GM20431 (cell line): ENCODE results near the gene DCTN1.

Source experiments
- in situ Hi-C: fragments of 300-500 bp; cut with MseI, MboI; formaldehyde crosslinking; loops from one replicate; pipeline ENCODE4 v1.15.0; 2020; ENCODE audit warnings: low sequenced_read_pairs; ENCODE audit not compliant: unreplicated experiment

The DCTN1 gene

GRCh38 chr2:74374509-74375205 lies 5.5 kb downstream of the DCTN1 start:
- in situ Hi-C loops, result no loop called here

- in situ Hi-C loops, result no loop called here
Observed at GRCh38 chr2:74373985-74374384, 6.1 kb downstream of the DCTN1 start.

GRCh38 chr2:74373221-74373676 lies 6.9 kb downstream of the DCTN1 start:
- in situ Hi-C loops, result no loop called here

- in situ Hi-C loops, result no loop called here
Observed at GRCh38 chr2:74372674-74373073, 7.4 kb downstream of the DCTN1 start.

GRCh38 chr2:74371421-74371820 lies 8.7 kb downstream of the DCTN1 start:
- in situ Hi-C loops, result no loop called here

GRCh38 chr2:74369976-74370375 lies 10.1 kb downstream of the DCTN1 start:
- in situ Hi-C loops, result no loop called here

- in situ Hi-C loops, result no loop called here
Observed at GRCh38 chr2:74368499-74368898, 11.6 kb downstream of the DCTN1 start.

GRCh38 chr2:74367789-74368188 lies 12.3 kb downstream of the DCTN1 start:
- in situ Hi-C loops, result no loop called here

GRCh38 chr2:74366036-74366435 lies 14.1 kb downstream of the DCTN1 start:
- in situ Hi-C loops, result no loop called here

- in situ Hi-C loops, result no loop called here
Observed at GRCh38 chr2:74364533-74365505, 15.3 kb downstream of the DCTN1 start.

GRCh38 chr2:74361327-74361726 lies 18.8 kb downstream of the DCTN1 start:
- in situ Hi-C loops, result no loop called here

GRCh38 chr2:74357627-74358026 lies 22.5 kb downstream of the DCTN1 start:
- in situ Hi-C loops, result no loop called here

GRCh38 chr2:74349889-74350288 lies 30.2 kb downstream of the DCTN1 start:
- in situ Hi-C loops, result no loop called here

GRCh38 chr2:74347742-74348141 lies 32.4 kb downstream of the DCTN1 start:
- in situ Hi-C loops, result no loop called here

GRCh38 chr2:74347303-74347702 lies 32.8 kb downstream of the DCTN1 start:
- in situ Hi-C loops, result no loop called here

GRCh38 chr2:74345272-74345943 lies 34.7 kb downstream of the DCTN1 start:
- in situ Hi-C loops, result no loop called here

- in situ Hi-C loops, result no loop called here
Observed at GRCh38 chr2:74343316-74343715, 36.8 kb downstream of the DCTN1 start, which contains the start of gene SLC4A5. Gene SLC4A5 (minus strand): TSS chr2:74343416. CDS start chr2:74315023, 28,393 bp downstream.

- in situ Hi-C loops, result loop anchor here (10.0 kb wide), 1 partner anchor 91 kb away; no protein-coding TSS in a partner anchor
Observed at GRCh38 chr2:74336227-74336626, 43.9 kb downstream of the DCTN1 start.

- in situ Hi-C loops, result loop anchor here (10.0 kb wide), 1 partner anchor 90 kb away; no protein-coding TSS in a partner anchor
Observed at GRCh38 chr2:74334931-74335333, 45.2 kb downstream of the DCTN1 start.

- in situ Hi-C loops, result loop anchor here (10.0 kb wide), 1 partner anchor 89 kb away; no protein-coding TSS in a partner anchor
Observed at GRCh38 chr2:74333896-74334586, 46.1 kb downstream of the DCTN1 start.
